GM23338 (cell line): ENCODE data around the gene GNB1L. TPM values are rescaled to one million over a fixed set of nuclear protein-coding genes. Genes with fewer than 3 reads are reported as not detected.
"Not testable (repeated sequence)": the region's sequence is repeated elsewhere in the genome, so short reads cannot be mapped to it uniquely, and the experiment has no call there.

Source experiments
- ATAC-seq: fragments of 200-7000 bp; cut with Tn5 transposase; 3 replicates; pipeline ENCODE4 v1.9.1; 2020
- DNase-seq: peaks from one replicate; pipeline ENCODE4 v3.0.0-alpha.2; 2015; ENCODE audit warnings: low spot score
- H2AFZ ChIP-seq: fragments of 200-600 bp; sonication (generic); 2 replicates; pipeline ENCODE4 v1.8.0; 2016; ENCODE audit warnings: antibody characterized with exemption, mild to moderate bottlenecking, moderate library complexity
- H3F3A ChIP-seq: fragments of 200-600 bp; sonication (generic); replicated peaks from 2 replicates; pipeline ENCODE4 v1.8.0; 2017; ENCODE audit warnings: antibody characterized with exemption, mixed run types, low read depth
- H3K27ac ChIP-seq: fragments of 200-600 bp; sonication (generic); 2 replicates; pipeline ENCODE4 v1.6.1; 2016; ENCODE audit warnings: low read depth
- H3K27me3 ChIP-seq: fragments of 200-600 bp; sonication (generic); 2 replicates; pipeline ENCODE4 v1.8.0; 2016; ENCODE audit warnings: mild to moderate bottlenecking, mixed run types, moderate library complexity; ENCODE audit not compliant: insufficient read depth
- H3K36me3 ChIP-seq: fragments of 200-600 bp; sonication (generic); 2 replicates; pipeline ENCODE4 v1.8.0; 2016; ENCODE audit warnings: mild to moderate bottlenecking; ENCODE audit not compliant: insufficient read depth
- H3K4me1 ChIP-seq: fragments of 200-600 bp; sonication (generic); 2 replicates; pipeline ENCODE4 v1.8.0; 2016; ENCODE audit warnings: mild to moderate bottlenecking, moderate library complexity; ENCODE audit not compliant: insufficient read depth
- H3K4me2 ChIP-seq: fragments of 200-600 bp; sonication (generic); 2 replicates; pipeline ENCODE4 v1.7.1; 2017; ENCODE audit warnings: mixed run types
- H3K4me3 ChIP-seq: fragments of 200-600 bp; sonication (generic); 2 replicates; pipeline ENCODE4 v1.6.1; 2016; ENCODE audit warnings: mixed run types
- H3K79me2 ChIP-seq: fragments of 200-600 bp; sonication (generic); replicated peaks from 2 replicates; pipeline ENCODE4 v1.8.0; 2017; ENCODE audit warnings: mild to moderate bottlenecking; ENCODE audit not compliant: insufficient read depth
- H3K9me2 ChIP-seq: fragments of 200-600 bp; sonication (generic); 2 replicates; pipeline ENCODE4 v1.8.0; 2017; ENCODE audit not compliant: insufficient read depth
- H4K20me1 ChIP-seq: fragments of 200-600 bp; sonication (generic); replicated peaks from 2 replicates; pipeline ENCODE4 v1.8.0; 2017; ENCODE audit warnings: mild to moderate bottlenecking; ENCODE audit not compliant: insufficient read depth
- H3K27ac Mint-ChIP-seq: 2 replicates; pipeline ENCODE4 v1.8.0; 2020; ENCODE audit warnings: inconsistent platforms, mild to moderate bottlenecking, moderate library complexity, mixed read lengths
- H3K27me3 Mint-ChIP-seq: 3 replicates; pipeline ENCODE4 v1.8.0; 2022; ENCODE audit warnings: low read depth, mild to moderate bottlenecking, moderate library complexity, mixed read lengths, inconsistent platforms; ENCODE audit not compliant: insufficient read depth, poor library complexity
- H3K36me3 Mint-ChIP-seq: 3 replicates; pipeline ENCODE4 v1.8.0; 2021; ENCODE audit warnings: low read depth, mild to moderate bottlenecking, inconsistent platforms, moderate library complexity, mixed read lengths
- H3K4me1 Mint-ChIP-seq: 3 replicates; pipeline ENCODE4 v1.8.0; 2020; ENCODE audit warnings: mild to moderate bottlenecking, inconsistent platforms, mixed read lengths
- H3K4me3 Mint-ChIP-seq: 3 replicates; pipeline ENCODE4 v1.8.0; 2021; ENCODE audit warnings: moderate library complexity, mild to moderate bottlenecking, inconsistent platforms, mixed read lengths
- H3K9me3 Mint-ChIP-seq: 3 replicates; pipeline ENCODE4 v1.8.0; 2020; ENCODE audit warnings: moderate library complexity, mild to moderate bottlenecking, inconsistent platforms, mixed read lengths
- CREB1 ChIP-seq: fragments of 250-450 bp; sonication (Bioruptor Pico); IDR thresholded peaks from 2 replicates; pipeline ENCODE4 v1.5.0; 2020; ENCODE audit warnings: low read depth, mild to moderate bottlenecking, moderate library complexity
- CTCF ChIP-seq, 2 experiments: fragments of 200-600 bp in 1 of 2; sonication (generic) in 1 of 2; conservative IDR thresholded peaks; 2 replicates each; pipeline versions ENCODE4 v1.5.1 to v1.6.1; 2016 to 2017; ENCODE audit warnings: antibody characterized with exemption in 2 of 2, low read depth in 2 of 2, mild to moderate bottlenecking in 2 of 2, moderate library complexity in 1 of 2
- EZH2phosphoT487 ChIP-seq: fragments of 200-600 bp; sonication (generic); IDR thresholded peaks from one replicate; pipeline ENCODE4 v1.8.1; 2018; ENCODE audit warnings: antibody characterized with exemption; ENCODE audit not compliant: unreplicated experiment
- JUNB ChIP-seq: IDR thresholded peaks from one replicate; pipeline ENCODE4 v1.6.1; 2016; ENCODE audit warnings: antibody characterized with exemption; ENCODE audit not compliant: unreplicated experiment
- STAT1 ChIP-seq: IDR thresholded peaks from one replicate; pipeline ENCODE4 v1.6.1; 2016; ENCODE audit warnings: antibody characterized with exemption; ENCODE audit not compliant: unreplicated experiment
- ZNF114 ChIP-seq: fragments of 250-450 bp; sonication (Bioruptor Pico); IDR thresholded peaks from 2 replicates; pipeline ENCODE4 v1.5.0; 2020; ENCODE audit warnings: mild to moderate bottlenecking, moderate library complexity
- ZNF462 ChIP-seq: fragments of 250-450 bp; sonication (Bioruptor Pico); IDR thresholded peaks from 2 replicates; pipeline ENCODE4 v1.5.0; 2020; ENCODE audit warnings: mild to moderate bottlenecking, moderate library complexity
- polyA plus RNA-seq: library from polyadenylated mRNA; unstranded; fragments of >200 nt; fragmentation: Nextera tagmentation; extraction: Ambion mirVana; gene quantifications from 2 replicates; pipeline ENCODE4 v1.2.1, GENCODE V29; 2016
- total RNA-seq: library from RNA; depleted of rRNA; stranded (reverse); fragments of >200 nt; shearing (Covaris generic); gene quantifications from 2 replicates; pipeline ENCODE4 v1.2.3, GENCODE V29; 2014

Gene GNB1L
- total and polyA plus RNA-seq, 2 experiments from 2014 or later: 15.2 to 27.8 TPM

- TF ChIP-seq CTCF (conservative IDR thresholded peaks at IDR 0.05; ENCODE audit: low read depth in 2 of 2): no peak
Observed at GRCh38 chr22:19779011-19779421, 75.7 kb downstream of the GNB1L start (continued).

GRCh38 chr22:19777192-19777591, 77.5 kb downstream of the GNB1L start:
- ATAC-seq, H3K27ac ChIP-seq, H3K27ac Mint-ChIP-seq, H3K4me3 Mint-ChIP-seq, H2AFZ ChIP-seq, H3K4me2 ChIP-seq, H3K9me3 Mint-ChIP-seq, H3K36me3 Mint-ChIP-seq, H3K4me1 Mint-ChIP-seq, H3K27me3 ChIP-seq, DNase-seq, H3K36me3 ChIP-seq, H3K4me1 ChIP-seq, H4K20me1 ChIP-seq, H3K9me2 ChIP-seq, H3K79me2 ChIP-seq, H3F3A ChIP-seq, H3K4me3 ChIP-seq: not testable (repeated sequence)
- peaks cover 18% of the 10 kb centered on the region for H3K27me3 Mint-ChIP-seq

GRCh38 chr22:19776433-19777031, 78.1 kb downstream of the GNB1L start:
- no peaks in the 10 kb centered on the region for H3K4me1 ChIP-seq
- no peaks in the 10 kb centered on the region for H3F3A ChIP-seq
- H3K4me2 ChIP-seq: no peak overlapping the region
- H3K27me3 Mint-ChIP-seq: peaks cover 20% of the 10 kb centered on the region
- no peaks in the 10 kb centered on the region for H3K36me3 Mint-ChIP-seq
- no peaks in the 10 kb centered on the region for H3K36me3 ChIP-seq
- H3K27ac ChIP-seq: no peak overlapping the region
- DNase-seq (no peak), ATAC-seq (no peak)
- no peaks in the 10 kb centered on the region; the same call in 2 of the 3 replicates for H3K4me1 Mint-ChIP-seq
- H2AFZ ChIP-seq: no peak overlapping the region
- no peak overlapping the region for H3K4me3 Mint-ChIP-seq
- no peaks in the 10 kb centered on the region for H3K79me2 ChIP-seq
- H3K27me3 ChIP-seq: no peaks in the 10 kb centered on the region
- H3K27ac Mint-ChIP-seq: no peak overlapping the region
- H3K4me3 ChIP-seq: no peak overlapping the region
- no peaks in the 10 kb centered on the region for H3K9me2 ChIP-seq
- H4K20me1 ChIP-seq: no peaks in the 10 kb centered on the region
- no peaks in the 10 kb centered on the region; the same call in 2 of the 3 replicates for H3K9me3 Mint-ChIP-seq
- TF ChIP-seq ZNF462 (CRISPR knock-in tag) (no peak), CREB1 (CRISPR knock-in tag) (no peak), CTCF (conservative IDR thresholded peaks at IDR 0.05; ENCODE audit: low read depth in 2 of 2) (no peak), EZH2phosphoT487 (no peak), STAT1 (no peak), JUNB (no peak), ZNF114 (CRISPR knock-in tag) (no peak)
